ENCODE data around the gene PI4KA.
"Not testable (repeated sequence)": the region's sequence is repeated elsewhere in the genome, so short reads cannot be mapped to it uniquely, and the experiment has no call there.

PI4KA gene

GRCh38 chr22:20749453-20749852 is 109.2 kb downstream of the PI4KA start:
- no peak for DNase-seq (ENCODE audit: low read depth in 2 of 2)

- DNase-seq (ENCODE audit: low read depth in 2 of 2) = no peak
Observed at GRCh38 chr22:20748731-20749428, 109.7 kb downstream of the PI4KA start.

DNA sequence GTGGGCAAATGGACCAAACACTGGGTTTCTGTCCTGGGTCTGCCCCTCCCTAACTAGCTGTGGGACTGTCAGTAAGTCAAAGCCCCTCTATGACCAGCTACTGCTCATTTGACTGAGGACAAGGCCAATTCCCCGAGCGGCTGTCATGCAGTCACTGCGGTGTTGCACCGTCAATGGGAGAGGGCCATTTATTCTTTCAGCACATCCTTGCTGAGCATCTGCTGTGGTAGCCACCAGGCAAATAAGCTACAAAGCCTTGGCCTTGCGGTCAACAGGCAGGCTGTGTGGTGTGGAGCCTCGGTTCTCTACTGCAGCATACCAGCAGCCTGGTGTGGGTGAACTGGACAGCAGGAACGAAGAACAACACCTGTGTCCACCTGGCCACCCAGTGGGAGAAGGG is 110.5 kb downstream of the PI4KA start:
- DNase-seq (ENCODE audit: low read depth in 2 of 2) = no peak

GRCh38 chr22:20747223-20747622 is 111.4 kb downstream of the PI4KA start:
- no peak for DNase-seq (ENCODE audit: low read depth in 2 of 2)

- DNase-seq (ENCODE audit: low read depth in 2 of 2) = no peak
Observed at GRCh38 chr22:20746431-20747189, 112.0 kb downstream of the PI4KA start.

DNA sequence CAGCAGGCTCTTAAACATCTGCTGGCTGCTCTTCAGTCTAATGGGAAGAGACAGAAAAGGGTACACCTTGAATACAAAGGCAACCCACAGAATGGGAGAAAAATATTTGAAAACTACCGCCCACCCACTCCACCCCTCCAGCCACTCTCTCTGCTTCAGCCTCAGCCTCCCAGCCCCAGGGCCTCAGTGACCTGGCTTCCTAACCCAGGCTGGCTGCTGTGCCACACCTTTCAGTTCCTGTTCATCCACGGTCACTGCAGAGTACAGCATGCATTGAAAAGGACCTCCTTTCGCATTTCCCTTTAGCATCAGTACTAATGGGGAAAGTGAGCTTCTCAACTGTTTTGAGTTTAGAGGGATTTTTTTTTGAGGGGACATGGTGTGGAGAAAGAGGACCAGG is 113.5 kb downstream of the PI4KA start:
- no peak for DNase-seq (ENCODE audit: low read depth in 2 of 2)

DNA sequence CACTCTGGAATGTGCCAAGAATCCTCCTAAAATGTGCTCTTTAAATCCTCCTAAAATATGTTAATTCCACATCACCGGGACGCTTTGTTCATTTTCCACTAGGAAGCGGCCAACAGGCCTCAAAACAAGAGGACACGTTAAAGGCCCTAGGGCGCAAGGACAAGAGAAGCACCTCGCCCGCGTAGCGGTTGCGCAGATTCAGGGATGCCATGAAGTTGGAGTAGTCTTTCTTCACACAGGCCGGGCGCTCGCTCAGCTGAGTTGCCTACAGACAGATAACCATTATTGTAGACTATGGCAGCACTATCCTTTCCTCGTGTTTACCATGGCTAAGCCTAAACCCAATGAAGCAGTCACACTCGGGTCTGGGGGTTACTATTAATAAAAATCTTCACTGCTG is 114.2 kb downstream of the PI4KA start:
- DNase-seq (ENCODE audit: low read depth in 2 of 2) = no peak

- no peak for DNase-seq (ENCODE audit: low read depth in 2 of 2)
Observed at GRCh38 chr22:20742764-20743163, 115.8 kb downstream of the PI4KA start.

DNA sequence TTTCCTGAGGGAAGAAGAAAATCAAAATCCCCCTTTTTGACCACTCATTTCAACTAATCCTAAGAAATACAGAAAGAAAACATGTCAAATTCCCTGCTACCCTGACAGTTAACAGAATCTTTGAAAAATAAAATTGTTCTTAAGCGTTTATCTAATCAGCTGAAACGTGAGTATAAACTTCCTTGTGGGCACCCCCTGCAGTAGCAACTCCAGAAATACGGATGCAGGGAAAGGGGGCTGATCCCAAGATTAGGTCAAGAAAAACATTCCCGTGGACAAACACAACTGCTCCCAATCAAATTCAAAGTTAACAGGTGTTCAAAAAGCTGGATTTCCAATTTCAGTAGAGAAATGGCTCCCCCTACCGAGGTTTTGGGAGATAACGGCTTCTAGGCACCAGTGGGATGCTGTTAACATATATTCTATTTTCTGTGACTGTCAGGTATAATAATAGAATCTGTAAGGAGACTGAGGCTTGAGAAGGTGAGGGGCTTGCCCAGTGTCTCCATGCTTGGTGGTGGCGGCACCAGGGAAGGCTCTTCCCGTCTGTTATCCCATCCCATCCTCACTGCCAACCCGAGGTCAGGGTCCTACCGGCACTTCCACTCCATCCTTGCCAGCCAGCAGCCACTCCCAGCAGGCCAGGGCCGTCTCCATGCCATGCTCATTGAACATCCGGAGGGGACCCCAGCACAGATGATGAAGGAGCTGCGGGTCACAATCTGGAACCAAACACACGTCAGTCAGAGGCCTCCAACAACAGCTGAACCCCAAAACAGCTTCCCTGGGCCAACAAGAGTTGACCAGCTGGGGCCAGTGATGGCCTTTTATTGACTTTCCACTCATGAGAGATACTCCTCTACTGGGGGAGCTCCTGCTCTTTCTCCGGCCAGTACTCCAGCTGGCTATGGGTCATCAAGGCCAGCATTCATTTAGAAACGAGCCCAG is 116.7 kb downstream of the PI4KA start:
- DNase-seq (ENCODE audit: low read depth in 2 of 2) = no peak

DNA sequence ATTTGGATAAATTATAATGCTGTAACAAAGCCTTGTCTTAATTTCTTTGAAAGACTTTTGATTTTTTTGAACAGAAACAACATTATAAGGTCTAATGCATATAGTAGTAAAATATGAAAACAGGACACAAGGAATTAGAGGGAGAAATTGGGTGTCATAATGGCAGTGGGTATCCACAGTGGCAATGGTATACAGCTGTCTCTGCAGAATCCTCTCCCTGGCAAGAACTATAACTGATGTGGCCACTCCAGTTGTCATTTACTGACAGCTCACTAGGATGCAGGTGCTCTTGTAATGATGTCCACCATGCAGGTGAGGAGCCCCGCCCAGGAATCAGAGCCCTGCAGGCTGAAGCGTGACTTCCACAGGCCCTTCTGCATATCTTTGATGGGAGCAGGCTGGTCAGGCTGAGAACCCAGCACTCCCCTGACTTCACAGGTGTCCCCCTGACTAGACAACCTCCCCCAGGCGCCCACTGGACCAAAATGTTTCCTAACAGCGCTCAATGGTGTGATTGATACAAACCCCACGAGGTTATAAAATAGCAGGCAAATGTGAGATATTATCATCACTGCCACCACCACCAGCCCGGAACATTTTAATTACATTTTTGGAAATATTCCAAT is 117.5 kb downstream of the PI4KA start:
- DNase-seq (ENCODE audit: low read depth in 2 of 2) = no peak

- DNase-seq (ENCODE audit: low read depth in 2 of 2) = no peak
Observed at GRCh38 chr22:20740222-20740951, 118.2 kb downstream of the PI4KA start.

DNA sequence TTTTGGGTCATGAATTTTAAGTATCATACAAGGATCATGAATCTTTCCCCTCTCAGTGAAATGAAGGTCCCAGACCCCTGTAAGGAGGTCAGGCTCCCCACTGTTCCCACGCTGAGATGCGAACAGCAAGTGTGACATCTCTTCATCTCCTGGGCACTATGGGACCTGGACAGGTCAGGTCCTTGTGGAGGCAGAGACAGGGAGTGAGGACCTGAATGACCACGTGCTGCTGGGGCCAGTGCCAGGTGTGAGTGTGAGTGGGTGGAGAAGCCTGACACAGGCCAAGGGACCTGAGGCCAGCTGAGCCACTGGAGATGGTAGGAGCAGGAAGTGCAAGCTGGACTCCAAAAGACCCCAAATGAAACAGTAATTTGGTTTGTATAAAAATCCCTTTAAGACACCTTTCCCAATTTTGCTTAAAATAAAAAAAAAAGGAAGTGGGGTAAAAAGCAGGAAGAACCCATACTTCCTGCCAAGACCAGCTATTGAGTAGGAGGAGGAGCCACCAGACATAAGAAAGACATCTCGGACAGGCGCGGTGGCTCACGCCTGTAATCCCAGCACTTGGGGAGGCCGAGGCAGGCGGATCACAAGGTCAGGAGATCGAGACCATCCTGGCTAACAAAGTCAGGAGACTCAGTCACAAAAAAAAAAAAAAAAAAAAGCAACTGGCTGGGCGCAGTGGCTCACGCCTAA is 120.1 kb downstream of the PI4KA start:
- no peak for DNase-seq (ENCODE audit: low read depth in 2 of 2)

DNA sequence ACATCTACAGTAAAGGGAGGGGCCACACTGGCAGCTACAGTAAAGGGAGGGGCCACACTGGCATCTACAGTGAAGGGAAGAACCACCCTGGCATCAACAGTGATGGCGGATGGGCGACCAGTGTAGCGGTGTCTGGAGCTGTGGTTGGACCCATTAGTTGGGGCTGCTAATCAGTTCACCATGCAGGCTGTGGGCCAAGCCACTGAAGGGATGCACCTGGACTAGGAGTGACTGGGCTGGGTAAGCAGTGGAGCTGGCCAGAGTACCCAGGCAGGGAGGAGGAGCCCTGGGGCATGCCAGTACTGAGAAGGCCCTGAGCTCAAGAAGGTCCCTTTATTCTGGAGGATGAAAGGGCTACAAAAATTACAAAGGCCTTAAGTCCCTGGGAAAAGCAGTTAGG is 121.7 kb downstream of the PI4KA start:
- DNase-seq (ENCODE audit: low read depth in 2 of 2) = not testable (repeated sequence)

DNA sequence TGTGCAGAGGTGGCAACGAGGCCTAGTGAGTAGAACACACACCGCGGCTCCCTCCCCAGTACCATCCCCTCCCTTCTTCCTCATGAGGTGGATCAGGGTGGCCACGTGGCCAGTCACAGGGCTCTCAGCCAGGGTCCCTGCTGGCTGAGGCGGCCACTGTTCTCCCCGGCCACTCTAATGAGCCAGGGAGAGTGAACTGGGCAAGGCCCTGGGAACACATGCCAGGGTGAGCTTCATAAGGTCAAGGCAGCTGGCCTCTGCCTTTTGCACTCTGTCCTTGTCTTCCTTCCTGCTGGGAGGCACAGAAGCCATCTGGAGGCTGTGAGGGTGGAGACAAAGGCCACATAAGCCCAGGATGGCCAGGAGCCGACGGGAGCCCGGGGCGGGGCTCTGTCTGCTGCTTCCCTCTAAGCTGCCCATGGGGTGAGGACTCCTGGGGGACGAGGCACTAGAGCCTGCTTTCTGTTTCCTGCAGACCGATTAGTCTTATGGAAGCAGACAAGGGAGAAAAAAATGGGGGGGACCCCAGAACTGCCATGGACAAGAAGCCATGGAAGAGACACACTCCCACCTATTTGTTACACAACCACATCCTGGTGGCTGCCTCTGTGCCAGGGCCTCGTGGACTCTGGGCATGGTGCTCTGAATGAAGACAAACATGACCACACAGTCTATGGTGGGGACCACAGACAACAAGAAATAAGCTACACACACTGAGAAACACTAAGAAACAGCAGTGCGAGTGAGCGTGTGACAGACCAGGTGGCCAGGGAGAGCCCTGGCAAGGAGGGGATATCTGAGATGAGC is 123.1 kb downstream of the PI4KA start:
- DNase-seq (ENCODE audit: low read depth in 2 of 2) = not testable (repeated sequence)

DNA sequence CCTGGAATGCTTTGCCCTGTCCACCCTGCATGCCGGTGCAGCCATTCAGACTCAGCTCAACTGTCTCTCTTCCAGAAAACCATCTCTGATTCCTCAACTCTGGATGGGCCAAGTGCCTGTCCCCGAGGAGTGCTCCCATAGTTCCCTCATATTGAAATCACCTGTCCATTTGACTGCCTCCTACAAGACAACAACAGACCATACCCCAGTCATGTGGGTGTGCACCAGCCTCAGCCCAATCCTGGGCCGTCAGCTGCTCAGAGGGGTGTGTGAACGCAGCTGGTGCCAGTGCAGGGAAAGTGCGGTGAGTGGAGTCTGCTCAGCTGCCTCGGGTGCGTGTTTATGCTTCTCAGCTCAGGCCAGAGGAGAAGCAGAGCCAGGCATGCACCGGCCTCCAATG is 126.2 kb downstream of the PI4KA start:
- DNase-seq (ENCODE audit: low read depth in 2 of 2) = not testable (repeated sequence)

GRCh38 chr22:20729194-20729593 is 129.4 kb downstream of the PI4KA start:
- DNase-seq (ENCODE audit: low read depth in 2 of 2) = no peak

- DNase-seq (ENCODE audit: low read depth in 2 of 2) = no peak
Observed at GRCh38 chr22:20728523-20729190, 130.0 kb downstream of the PI4KA start.

GRCh38 chr22:20727118-20728015 is 131.2 kb downstream of the PI4KA start:
- no peak for DNase-seq (ENCODE audit: low read depth in 2 of 2)

Measured in fibroblast of skin of left biceps (primary cell).